Activated CD8-positive, alpha-beta memory T cell treated with anti-CD3 and anti-CD28 coated beads, Interleukin-2, amount 10 ng/mL, durations not matched to agents 7 days and 5 days (primary cell): Measurements from ENCODE around the gene NENF. TPM values are rescaled to one million over a fixed set of nuclear protein-coding genes. Genes with fewer than 3 reads are reported as not detected.

ENCODE experiments used
- ATAC-seq: fragments of 150-1000 bp; cut with Tn5 transposase; one replicate; pipeline ENCODE4 v1.10.0; 2021; ENCODE audit warnings: moderate library complexity
- CTCF ChIA-PET: fragments of 350-600 bp; sonication (Branson Sonifier 250); formaldehyde crosslinking; loops from one replicate; lab custom pipeline; 2021; ENCODE audit warnings: antibody characterized with exemption; lab: Charles Lee
- DNase-seq: peaks from one replicate; pipeline ENCODE4 v3.0.0-alpha.2; 2020
- H3K27ac Mint-ChIP-seq: one replicate; pipeline ENCODE4 v1.8.0; 2021; ENCODE audit warnings: mild to moderate bottlenecking, mixed read lengths
- H3K27me3 Mint-ChIP-seq: one replicate; pipeline ENCODE4 v1.8.0; 2021; ENCODE audit warnings: mixed read lengths
- H3K36me3 Mint-ChIP-seq: one replicate; pipeline ENCODE4 v1.8.0; 2021; ENCODE audit warnings: mild to moderate bottlenecking, mixed read lengths
- H3K4me1 Mint-ChIP-seq: one replicate; pipeline ENCODE4 v1.8.0; 2021; ENCODE audit warnings: mixed read lengths
- H3K4me3 Mint-ChIP-seq: one replicate; pipeline ENCODE4 v1.8.0; 2021; ENCODE audit warnings: mild to moderate bottlenecking, moderate library complexity, mixed read lengths
- H3K9me3 Mint-ChIP-seq: one replicate; pipeline ENCODE4 v1.8.0; 2022; ENCODE audit warnings: low read depth, mixed read lengths
- total RNA-seq, 2 experiments: library from RNA; stranded (reverse); gene quantifications; one replicate each; pipeline ENCODE4 v1.2.3, GENCODE V29; 2021

Gene NENF
- total RNA-seq, 2 experiments from 2014 or later = 33.9 to 37.6 TPM

- ATAC-seq = peak; percentile 79
- Mint-ChIP-seq H3K27me3 (no peaks in the 10 kb centered on the region), H3K9me3 (no peaks in the 10 kb centered on the region), H3K27ac (no peak overlapping the region), H3K36me3 (no peaks in the 10 kb centered on the region), H3K4me3 (no peak overlapping the region), H3K4me1 (peaks cover 7% of the 10 kb centered on the region)
- peak; percentile 87 for DNase-seq
- CTCF ChIA-PET = interaction anchor here (0.6 to 5.7 kb wide), 102 partner anchors 8 to 875 kb away, joined by 3 to 71 read pairs (median 5); partner anchors contain the start of genes DTL, INTS7, NENF and NSL1
Measured at GRCh38 chr1:212455803-212456528, 23.2 kb downstream of the NENF start.

GRCh38 chr1:212457740-212458338 is 25.1 kb downstream of the NENF start:
- ATAC-seq = peak; percentile 28
- Mint-ChIP-seq H3K9me3 (no peaks in the 10 kb centered on the region), H3K36me3 (no peaks in the 10 kb centered on the region), H3K27me3 (no peaks in the 10 kb centered on the region), H3K27ac (no peak overlapping the region), H3K4me1 (peaks cover 7% of the 10 kb centered on the region), H3K4me3 (no peak overlapping the region)
- CTCF ChIA-PET = interaction anchor here (0.5 to 5.7 kb wide), 55 partner anchors 11 to 787 kb away, joined by 3 to 71 read pairs (median 4); partner anchors contain the start of genes ATF3, DTL, INTS7 and NENF
- DNase-seq = peak; percentile 81

GRCh38 chr1:212458817-212459216 is 26.1 kb downstream of the NENF start:
- CTCF ChIA-PET = interaction anchor here (0.7 to 5.7 kb wide), 12 partner anchors 8 to 544 kb away, joined by 3 to 71 read pairs (median 9); partner anchors contain the start of genes DTL and INTS7
- Mint-ChIP-seq H3K27me3 (no peaks in the 10 kb centered on the region), H3K4me3 (no peak overlapping the region), H3K27ac (peak overlapping the region; percentile 11), H3K4me1 (peaks cover 7% of the 10 kb centered on the region), H3K9me3 (no peaks in the 10 kb centered on the region), H3K36me3 (no peaks in the 10 kb centered on the region)
- DNase-seq (no peak), ATAC-seq (no peak)

- no peak for DNase-seq
- no peaks in the 10 kb centered on the region for H3K9me3 Mint-ChIP-seq
- H3K27ac Mint-ChIP-seq = no peak overlapping the region
- H3K4me1 Mint-ChIP-seq = peaks cover 7% of the 10 kb centered on the region
- no peak for ATAC-seq
- H3K27me3 Mint-ChIP-seq = no peaks in the 10 kb centered on the region
- CTCF ChIA-PET = interaction anchor here (4.6 to 5.2 kb wide), 3 partner anchors 20 to 389 kb away, joined by 59 to 71 read pairs (median 59); no protein-coding TSS in a partner anchor
- no peaks in the 10 kb centered on the region for H3K36me3 Mint-ChIP-seq
- no peak overlapping the region for H3K4me3 Mint-ChIP-seq
Measured at GRCh38 chr1:212459656-212460055, 26.9 kb downstream of the NENF start.

GRCh38 chr1:212460376-212460775 is 27.7 kb downstream of the NENF start:
- no peak overlapping the region for H3K27ac Mint-ChIP-seq
- peaks cover 7% of the 10 kb centered on the region for H3K4me1 Mint-ChIP-seq
- H3K4me3 Mint-ChIP-seq = no peak overlapping the region
- ATAC-seq (no peak), DNase-seq (no peak)
- no peaks in the 10 kb centered on the region for H3K27me3 Mint-ChIP-seq
- no peaks in the 10 kb centered on the region for H3K9me3 Mint-ChIP-seq
- H3K36me3 Mint-ChIP-seq = no peaks in the 10 kb centered on the region
- CTCF ChIA-PET = no interaction called here

- H3K4me3 Mint-ChIP-seq = no peak overlapping the region
- DNase-seq = no peak
- CTCF ChIA-PET = interaction anchor here (2.1 kb wide), 1 partner anchor 15 kb away, joined by 7 read pairs; no protein-coding TSS in a partner anchor
Measured at GRCh38 chr1:212461916-212462660, 29.4 kb downstream of the NENF start.

GRCh38 chr1:212463565-212464285 is 31.0 kb downstream of the NENF start:
- Mint-ChIP-seq H3K9me3 (no peaks in the 10 kb centered on the region), H3K36me3 (no peaks in the 10 kb centered on the region), H3K27me3 (no peaks in the 10 kb centered on the region), H3K4me3 (no peak overlapping the region), H3K27ac (no peak overlapping the region), H3K4me1 (peaks cover 3% of the 10 kb centered on the region)
- no peak for ATAC-seq
- CTCF ChIA-PET = interaction anchor here (1.3 to 2.1 kb wide), 4 partner anchors 8 to 201 kb away, joined by 3 to 7 read pairs (median 4); no protein-coding TSS in a partner anchor
- DNase-seq = no peak

More at GRCh38 chr1:212461916-212462660, 29.4 kb downstream of the NENF start:
- Mint-ChIP-seq H3K27ac (no peak overlapping the region), H3K27me3 (no peaks in the 10 kb centered on the region), H3K9me3 (no peaks in the 10 kb centered on the region), H3K4me1 (peaks cover 7% of the 10 kb centered on the region), H3K36me3 (no peaks in the 10 kb centered on the region)
- no peak for ATAC-seq

GRCh38 chr1:212465311-212465710 is 32.6 kb downstream of the NENF start:
- no peaks in the 10 kb centered on the region for H3K36me3 Mint-ChIP-seq
- CTCF ChIA-PET = interaction anchor here (4.3 to 9.6 kb wide), 2 partner anchors 9 to 13 kb away, joined by 29 to 65 read pairs; no protein-coding TSS in a partner anchor
- DNase-seq = no peak
- ATAC-seq = no peak
- no peak overlapping the region for H3K27ac Mint-ChIP-seq
- H3K27me3 Mint-ChIP-seq = no peaks in the 10 kb centered on the region
- H3K9me3 Mint-ChIP-seq = no peaks in the 10 kb centered on the region
- no peak overlapping the region for H3K4me3 Mint-ChIP-seq
- no peaks in the 10 kb centered on the region for H3K4me1 Mint-ChIP-seq

- CTCF ChIA-PET = interaction anchor here (4.3 to 9.6 kb wide), 2 partner anchors 10 to 12 kb away, joined by 29 to 65 read pairs; no protein-coding TSS in a partner anchor
- Mint-ChIP-seq H3K4me1 (no peaks in the 10 kb centered on the region), H3K9me3 (no peaks in the 10 kb centered on the region), H3K4me3 (no peak overlapping the region), H3K27me3 (no peaks in the 10 kb centered on the region), H3K36me3 (no peaks in the 10 kb centered on the region), H3K27ac (no peak overlapping the region)
- DNase-seq (no peak), ATAC-seq (no peak)
Measured at GRCh38 chr1:212466437-212466836, 33.7 kb downstream of the NENF start.

GRCh38 chr1:212466898-212467650 is 34.4 kb downstream of the NENF start:
- CTCF ChIA-PET = interaction anchor here (4.3 to 9.6 kb wide), 2 partner anchors 11 kb away, joined by 29 to 65 read pairs; no protein-coding TSS in a partner anchor
- H3K4me3 Mint-ChIP-seq = no peak overlapping the region
- no peaks in the 10 kb centered on the region for H3K27me3 Mint-ChIP-seq
- no peaks in the 10 kb centered on the region for H3K9me3 Mint-ChIP-seq
- ATAC-seq (no peak), DNase-seq (no peak)
- no peaks in the 10 kb centered on the region for H3K36me3 Mint-ChIP-seq
- no peak overlapping the region for H3K27ac Mint-ChIP-seq
- no peaks in the 10 kb centered on the region for H3K4me1 Mint-ChIP-seq

- no peak overlapping the region for H3K27ac Mint-ChIP-seq
Measured at GRCh38 chr1:212467843-212468482, 35.2 kb downstream of the NENF start.

More at GRCh38 chr1:212467843-212468482, 35.2 kb downstream of the NENF start:
- H3K9me3 Mint-ChIP-seq = no peaks in the 10 kb centered on the region
- H3K4me1 Mint-ChIP-seq = peaks cover 6% of the 10 kb centered on the region
- H3K36me3 Mint-ChIP-seq = no peaks in the 10 kb centered on the region
- H3K27me3 Mint-ChIP-seq = no peaks in the 10 kb centered on the region
- CTCF ChIA-PET = interaction anchor here (4.3 to 9.6 kb wide), 2 partner anchors 10 to 11 kb away, joined by 29 to 65 read pairs; no protein-coding TSS in a partner anchor
- ATAC-seq (peak; percentile 45), DNase-seq (no peak)
- no peak overlapping the region for H3K4me3 Mint-ChIP-seq
